IMR-90 (cell line): Measurements from ENCODE around the gene ZFYVE1. TPM values are rescaled to one million over a fixed set of nuclear protein-coding genes. Genes with fewer than 3 reads are reported as not detected.

Source experiments
- ATAC-seq: fragments of 200-7000 bp; cut with Tn5 transposase; 2 replicates; pipeline ENCODE4 v1.9.1; 2020; ENCODE audit warnings: low read depth, mild to moderate bottlenecking, moderate library complexity
- BruUV-seq: library from RNA; stranded (reverse); fragments of 400-500 nt; replicated peaks from 2 replicates; lab custom pipeline; 2021; lab: Mats Ljungman, UMichigan
- CTCF ChIA-PET: fragments of 300-600 bp; formaldehyde crosslinking; extraction: SDS; loops from one replicate; lab custom pipeline; 2021; ENCODE audit warnings: antibody characterized with exemption; lab: Yijun Ruan, JAX
- POLR2A ChIA-PET: fragments of 300-600 bp; sonication (Branson Sonifier 250); formaldehyde crosslinking; loops from one replicate; lab custom pipeline; 2022; ENCODE audit warnings: antibody characterized with exemption; ENCODE audit not compliant: unreplicated experiment; lab: Charles Lee
- DNase-seq: peaks from one replicate; pipeline ENCODE4 v3.0.0; 2013
- H2AFZ ChIP-seq: replicated peaks from 2 replicates; pipeline ENCODE3; 2013; ENCODE audit warnings: low read length, mild to moderate bottlenecking; ENCODE audit not compliant: poor library complexity
- H2AK5ac ChIP-seq: 2 replicates; pipeline ENCODE4 v1.6.1; 2013; ENCODE audit warnings: low read depth, low read length, inconsistent platforms
- H2AK9ac ChIP-seq: replicated peaks from 2 replicates; pipeline ENCODE3; 2013; ENCODE audit warnings: mild to moderate bottlenecking, low read depth, low read length, moderate library complexity; ENCODE audit not compliant: poor library complexity
- H2BK120ac ChIP-seq: 2 replicates; pipeline ENCODE4 v1.6.1; 2013; ENCODE audit warnings: low read depth, low read length, inconsistent platforms
- H2BK15ac ChIP-seq: 3 replicates; pipeline ENCODE4 v1.6.1; 2013; ENCODE audit warnings: low read depth, low read length, inconsistent platforms
- H2BK20ac ChIP-seq: 2 replicates; pipeline ENCODE4 v1.6.1; 2013; ENCODE audit warnings: low read depth, mild to moderate bottlenecking, inconsistent platforms, low read length, moderate library complexity
- H2BK5ac ChIP-seq: 2 replicates; pipeline ENCODE4 v1.6.1; 2013; ENCODE audit warnings: mild to moderate bottlenecking, low read depth, low read length, inconsistent platforms; ENCODE audit not compliant: poor library complexity, severe bottlenecking
- H3K14ac ChIP-seq: replicated peaks from 2 replicates; pipeline ENCODE4 v1.6.1; 2013; ENCODE audit warnings: low read depth, low read length, inconsistent platforms
- H3K18ac ChIP-seq: 2 replicates; pipeline ENCODE4 v1.6.1; 2013; ENCODE audit warnings: low read depth, low read length, control low read depth
- H3K23ac ChIP-seq: 2 replicates; pipeline ENCODE4 v1.6.1; 2013; ENCODE audit warnings: low read depth, low read length, inconsistent platforms
- H3K27ac ChIP-seq: 2 replicates; pipeline ENCODE4 v1.5.1; 2013; ENCODE audit warnings: mild to moderate bottlenecking, control low read depth, low read length; ENCODE audit not compliant: insufficient read depth
- H3K27me3 ChIP-seq: 2 replicates; pipeline ENCODE4 v1.6.1; 2013; ENCODE audit warnings: low read length; ENCODE audit not compliant: control insufficient read depth, insufficient read depth
- H3K36me3 ChIP-seq: 2 replicates; pipeline ENCODE4 v1.6.1; 2013; ENCODE audit warnings: low read length, mixed read lengths; ENCODE audit not compliant: control insufficient read depth, insufficient read depth
- H3K4ac ChIP-seq: 2 replicates; pipeline ENCODE4 v1.6.1; 2013; ENCODE audit warnings: low read depth, low read length, inconsistent platforms
- H3K4me1 ChIP-seq: 2 replicates; pipeline ENCODE4 v1.6.1; 2013; ENCODE audit warnings: low read length, mixed read lengths; ENCODE audit not compliant: control insufficient read depth, insufficient read depth
- H3K4me2 ChIP-seq: 2 replicates; pipeline ENCODE4 v1.6.1; 2013; ENCODE audit warnings: low read depth, mild to moderate bottlenecking, control low read depth, low read length, moderate library complexity
- H3K4me3 ChIP-seq: 2 replicates; pipeline ENCODE4 v1.5.1; 2013; ENCODE audit warnings: low read depth, mild to moderate bottlenecking, control low read depth, low read length, moderate library complexity; ENCODE audit not compliant: insufficient read depth
- H3K56ac ChIP-seq: 2 replicates; pipeline ENCODE4 v1.6.1; 2013; ENCODE audit warnings: low read length, inconsistent platforms; ENCODE audit not compliant: insufficient read depth; ENCODE audit errors: extremely low read depth
- H3K79me1 ChIP-seq, 2 experiments: 2 replicates each; pipeline ENCODE4 v1.6.1; 2013; ENCODE audit warnings: low read length in 2 of 2, inconsistent platforms in 1 of 2, low read depth in 1 of 2
- H3K9ac ChIP-seq: 2 replicates; pipeline ENCODE4 v1.6.1; 2013; ENCODE audit warnings: low read depth, low read length, control low read depth
- H3K9me1 ChIP-seq: 2 replicates; pipeline ENCODE4 v1.6.1; 2013; ENCODE audit warnings: low read length, inconsistent platforms; ENCODE audit not compliant: insufficient read depth
- H3K9me3 ChIP-seq: 2 replicates; pipeline ENCODE4 v1.6.1; 2013; ENCODE audit warnings: low read length; ENCODE audit not compliant: control insufficient read depth, insufficient read depth
- H4K20me1 ChIP-seq: 2 replicates; pipeline ENCODE4 v1.6.1; 2013; ENCODE audit warnings: low read length, inconsistent platforms; ENCODE audit not compliant: insufficient read depth
- H4K5ac ChIP-seq: 2 replicates; pipeline ENCODE4 v1.6.1; 2013; ENCODE audit warnings: mild to moderate bottlenecking, low read depth, low read length, control low read depth
- H4K8ac ChIP-seq, 2 experiments: 2 replicates each; pipeline ENCODE4 v1.6.1; 2013; ENCODE audit warnings: low read depth in 2 of 2, low read length in 2 of 2, control low read depth in 1 of 2, inconsistent platforms in 1 of 2
- H4K91ac ChIP-seq: 2 replicates; pipeline ENCODE4 v1.6.1; 2013; ENCODE audit warnings: low read depth, low read length, inconsistent platforms; ENCODE audit not compliant: insufficient read depth
- BHLHE40 ChIP-seq: fragments of 150-350 bp; IDR thresholded peaks from 2 replicates; pipeline ENCODE4 v1.6.1; 2016; ENCODE audit warnings: mild to moderate bottlenecking, low read depth, low read length
- CEBPB ChIP-seq: IDR thresholded peaks from 2 replicates; pipeline ENCODE4 v1.6.1; 2012; ENCODE audit warnings: low read depth, low read length, improper control_type of control experiment
- CHD1 ChIP-seq: IDR thresholded peaks from 2 replicates; pipeline ENCODE4 v1.6.1; 2012; ENCODE audit warnings: low read depth, low read length, improper control_type of control experiment
- CTCF ChIP-seq: conservative IDR thresholded peaks from 2 replicates; pipeline ENCODE4 v1.5.1; 2012; ENCODE audit warnings: mild to moderate bottlenecking, low read depth, low read length, improper control_type of control experiment
- ELK1 ChIP-seq: fragments of 150-350 bp; IDR thresholded peaks from 2 replicates; pipeline ENCODE4 v1.6.1; 2016; ENCODE audit warnings: low read depth, mild to moderate bottlenecking, low read length, moderate library complexity, borderline replicate concordance
- FOS ChIP-seq: fragments of 150-350 bp; IDR thresholded peaks from 2 replicates; pipeline ENCODE4 v1.6.1; 2016; ENCODE audit warnings: low read depth, low read length
- MAFK ChIP-seq: IDR thresholded peaks from 2 replicates; pipeline ENCODE4 v1.6.1; 2012; ENCODE audit warnings: low read depth, low read length, improper control_type of control experiment
- MAZ ChIP-seq: IDR thresholded peaks from 2 replicates; pipeline ENCODE4 v1.6.1; 2012; ENCODE audit warnings: low read depth, mild to moderate bottlenecking, low read length, improper control_type of control experiment, moderate library complexity, borderline replicate concordance
- MXI1 ChIP-seq: IDR thresholded peaks from 2 replicates; pipeline ENCODE4 v1.6.1; 2012; ENCODE audit warnings: low read depth, mild to moderate bottlenecking, low read length, moderate library complexity, borderline replicate concordance
- NFE2L2 ChIP-seq: fragments of 150-350 bp; IDR thresholded peaks from 2 replicates; pipeline ENCODE4 v1.6.1; 2016; ENCODE audit warnings: low read depth, mild to moderate bottlenecking, low read length
- POLR2A ChIP-seq: IDR thresholded peaks from 2 replicates; pipeline ENCODE4 v1.6.1; 2012; ENCODE audit warnings: mild to moderate bottlenecking, low read depth, low read length
- RAD21 ChIP-seq: IDR thresholded peaks from 2 replicates; pipeline ENCODE4 v1.6.1; 2012; ENCODE audit warnings: low read length, improper control_type of control experiment
- RCOR1 ChIP-seq: IDR thresholded peaks from 2 replicates; pipeline ENCODE4 v1.6.1; 2012; ENCODE audit warnings: mild to moderate bottlenecking, low read length, improper control_type of control experiment; ENCODE audit not compliant: insufficient replicate concordance
- RFX5 ChIP-seq: IDR thresholded peaks from 2 replicates; pipeline ENCODE4 v1.8.0; 2012; ENCODE audit warnings: low read depth, mild to moderate bottlenecking, low read length, moderate library complexity
- SMC3 ChIP-seq: fragments of 150-350 bp; IDR thresholded peaks from 2 replicates; pipeline ENCODE4 v1.6.1; 2016; ENCODE audit warnings: low read depth, mild to moderate bottlenecking, antibody characterized with exemption, low read length, moderate library complexity
- WGBS, 2 experiments: methylation state at CpG; one replicate each; pipeline versions ENCODE4 v1.1.5 to v1.1.7; 2013; ENCODE audit warnings: missing lambda C conversion rate in 2 of 2; ENCODE audit not compliant: insufficient read length in 1 of 2; ENCODE audit errors: extremely low coverage in 2 of 2; 5-methylcytosine and 5-hydroxymethylcytosine counted together
- dilution Hi-C: fragments of 300-500 bp; cut with HindIII; formaldehyde crosslinking; loops from one replicate; pipeline ENCODE4 v1.14.3; 2018; ENCODE audit warnings: low sequenced_read_pairs; ENCODE audit not compliant: unreplicated experiment
- in situ Hi-C: fragments of 300-500 bp; cut with MboI; formaldehyde crosslinking; loops from 3 replicates; pipeline ENCODE4 v1.14.3; 2019; ENCODE audit warnings: low sequenced_read_pairs, inconsistent platforms, mixed read lengths
- intact Hi-C: fragments of 100-400 bp; cut with micrococcal nuclease; formaldehyde crosslinking; loops from 2 replicates; pipeline ENCODE4 v1.10.0; 2022
- polyA plus RNA-seq, 3 experiments: library from polyadenylated mRNA; depleted of rRNA; stranded (reverse); fragments of >200 nt; gene quantifications; 2 replicates each; pipeline ENCODE4 v1.2.3, GENCODE V29; 2012; ENCODE audit warnings: low replicate concordance in 1 of 3
- total RNA-seq: library from RNA; depleted of rRNA; stranded (reverse); fragments of >200 nt; gene quantifications from 2 replicates; pipeline ENCODE4 v1.2.3, GENCODE V29; 2012

Gene ZFYVE1
- total and polyA plus RNA-seq, 2 of the 4 experiments (the other 2 are of a cell fraction), result 12.2 to 14.2 TPM

GRCh38 chr14:72961579-72962335 is 65.1 kb downstream of the ZFYVE1 start:
- H3K9me3 ChIP-seq, result no peaks in the 10 kb centered on the region
- no peak overlapping the region for H3K56ac ChIP-seq
- TF ChIP-seq MXI1, result no peak
- TF ChIP-seq RCOR1, result no peak
- TF ChIP-seq NFE2L2, result no peak
- no peak for TF ChIP-seq CHD1
- no peak for TF ChIP-seq POLR2A
- no peak for TF ChIP-seq RAD21
- TF ChIP-seq RFX5, result no peak
- no peak for TF ChIP-seq FOS
- TF ChIP-seq CEBPB, result no peak
- TF ChIP-seq CTCF, result no peak
- no peak for TF ChIP-seq MAZ
- TF ChIP-seq ELK1, result no peak
- TF ChIP-seq MAFK, result no peak
- no peak for TF ChIP-seq BHLHE40
- TF ChIP-seq SMC3, result no peak

More at GRCh38 chr14:72961579-72962335, 65.1 kb downstream of the ZFYVE1 start:
- Histone ChIP-seq H3K9me1 (peaks cover 21% of the 10 kb centered on the region), H4K8ac (no peak overlapping the region), H2AK5ac (0 out of 2 replicates have a peak overlapping the region, but pooled peaks have one; percentile 4), H4K5ac (no peak overlapping the region), H4K91ac (no peak overlapping the region), H3K36me3 (peaks cover 16% of the 10 kb centered on the region), H3K4me2 (no peak overlapping the region), H3K27ac (no peak overlapping the region), H3K18ac (no peak overlapping the region), H3K23ac (no peak overlapping the region), H2BK5ac (no peak overlapping the region), H3K79me1 (no peaks in the 10 kb centered on the region; a peak in 1 of 4 replicates), H2AK9ac (no peak overlapping the region), H3K4me1 (0 out of 2 replicates have a peak, but pooled peaks cover 5% of the 10 kb centered on the region), H2BK120ac (no peak overlapping the region), H2AFZ (peak overlapping the region; percentile 18), H3K4ac (no peak overlapping the region), H2BK20ac (no peak overlapping the region), H3K4me3 (no peak overlapping the region), H3K14ac (no peak overlapping the region), H3K27me3 (no peaks in the 10 kb centered on the region), H3K9ac (no peak overlapping the region), H4K20me1 (peaks cover 3% of the 10 kb centered on the region; the same call in 1 of the 2 replicates), H2BK15ac (no peak overlapping the region)
- intact Hi-C loops, result no loop called here
- WGBS, 2 experiments, result no CpG with 5 or more reads among the region's 10 CpGs
- in situ Hi-C loops, result no loop called here
- DNase-seq (peak; percentile 16), ATAC-seq (no peak)
- dilution Hi-C loops, result no loop called here
- CTCF ChIA-PET, result interaction anchor here (1.7 to 1.8 kb wide), 2 partner anchors 13 to 448 kb away, joined by 6 read pairs; no protein-coding TSS in a partner anchor
- POLR2A ChIA-PET, result no interaction called here
- BruUV-seq, result no TSS peak
